ENCODE results near the gene GALR3. TPM values are rescaled to one million over a fixed set of nuclear protein-coding genes. Genes with fewer than 3 reads are reported as not detected.

GALR3 gene
- total RNA-seq, 2 donors from 2014 or later = not detected

- peak; percentile 91 for ATAC-seq
- Histone ChIP-seq H3K4me1 (peaks cover 18% of the 10 kb centered on the region), H3K4me3 (no peak overlapping the region), H3K36me3 (replicated peaks in 1 of 2; ENCODE audit: insufficient read depth in 1 of 2, low read depth in 2 of 2) (peaks cover 0 to 2% of the 10 kb centered on the region in 2 donors), H3K9me3 (no peaks in the 10 kb centered on the region), H3K27me3 (no peaks in the 10 kb centered on the region), H3K27ac (peak overlapping the region in 3 of 4 donors; percentile 57 to 65 (median 61))
- peak; percentile 87 to 93 (median 90) for DNase-seq
- 0 to 1% methylated on average over 3 to 28 of the region's 29 CpGs for WGBS, 2 donors
- peak; percentile 92 to 99 (median 97) for TF ChIP-seq CTCF (IDR thresholded peaks at IDR 0.05)
- TF ChIP-seq POLR2A (IDR thresholded peaks at IDR 0.05) = peak in 1 of 3 donors; percentile 18
- intact Hi-C loops (cut with DNase I) = loop anchor here (5.0 kb wide), 1 partner anchor 44 kb away; no protein-coding TSS in a partner anchor
Measured at GRCh38 chr22:37817705-37818408, 5.3 kb upstream of the GALR3 start.

- Histone ChIP-seq H3K9me3 (no peaks in the 10 kb centered on the region), H3K27ac (peak overlapping the region in 2 of 4 donors; percentile 57 to 65), H3K27me3 (no peaks in the 10 kb centered on the region), H3K4me1 (peaks cover 18% of the 10 kb centered on the region), H3K4me3 (no peak overlapping the region), H3K36me3 (replicated peaks in 1 of 2; ENCODE audit: insufficient read depth in 1 of 2, low read depth in 2 of 2) (peaks cover 0 to 2% of the 10 kb centered on the region in 2 donors)
- intact Hi-C loops (cut with DNase I) = loop anchor here (5.0 kb wide), 1 partner anchor 44 kb away; no protein-coding TSS in a partner anchor
- WGBS, 2 donors = 6% methylated on average over 60 of the region's 68 CpGs; no CpG with 5 or more reads in 1 of the 2 donors
- TF ChIP-seq CTCF (IDR thresholded peaks at IDR 0.05) (peak; percentile 6 to 55 (median 33)), POLR2A (IDR thresholded peaks at IDR 0.05) (peak in 1 of 3 donors; percentile 8)
- DNase-seq = peak; percentile 53 to 76 (median 72)
- ATAC-seq = peak; percentile 43
Measured at GRCh38 chr22:37818409-37819104, 4.6 kb upstream of the GALR3 start.

- ATAC-seq = no peak
- intact Hi-C loops (cut with DNase I) = loop anchor here (5.0 kb wide), 1 partner anchor 43 kb away; no protein-coding TSS in a partner anchor
- Histone ChIP-seq H3K4me1 (peaks cover 18% of the 10 kb centered on the region), H3K27me3 (no peaks in the 10 kb centered on the region), H3K4me3 (no peak overlapping the region), H3K27ac (no peak overlapping the region), H3K36me3 (replicated peaks in 1 of 2; ENCODE audit: insufficient read depth in 1 of 2, low read depth in 2 of 2) (peaks cover 0 to 2% of the 10 kb centered on the region in 2 donors), H3K9me3 (no peaks in the 10 kb centered on the region)
- no peak for DNase-seq
- TF ChIP-seq CTCF (IDR thresholded peaks at IDR 0.05) (no peak), POLR2A (IDR thresholded peaks at IDR 0.05) (no peak)
- WGBS, 2 donors = 32 to 81% methylated on average over 6 to 14 of the region's 14 CpGs
Measured at GRCh38 chr22:37819105-37819433, 4.1 kb upstream of the GALR3 start.

- Histone ChIP-seq H3K9me3 (no peaks in the 10 kb centered on the region), H3K27ac (no peak overlapping the region), H3K36me3 (replicated peaks in 1 of 2; ENCODE audit: insufficient read depth in 1 of 2, low read depth in 2 of 2) (peaks cover 0 to 2% of the 10 kb centered on the region in 2 donors), H3K27me3 (no peaks in the 10 kb centered on the region), H3K4me3 (no peak overlapping the region), H3K4me1 (peaks cover 18% of the 10 kb centered on the region)
- intact Hi-C loops (cut with DNase I) = loop anchor here (5.0 kb wide), 1 partner anchor 137 kb away; no protein-coding TSS in a partner anchor
- 84 to 91% methylated on average over 5 of the region's 5 CpGs for WGBS, 2 donors
- DNase-seq = no peak
- ATAC-seq = no peak
- TF ChIP-seq POLR2A (IDR thresholded peaks at IDR 0.05) = no peak
Measured at GRCh38 chr22:37820350-37820749, 2.8 kb upstream of the GALR3 start.
